ENCODE results near the gene TGM2. TPM values are rescaled to one million over a fixed set of nuclear protein-coding genes. Genes with fewer than 3 reads are reported as not detected.
A peak's percentile ranks its signal among the peaks of the same experiment; 100 is the strongest.

TGM2 gene
- total and polyA plus RNA-seq, 9 of the 15 experiments (the other 6 are each of a cell fraction or from before 2014, with no cell fraction given): 5.5 to 78.5 (median 37.6) TPM

DNA sequence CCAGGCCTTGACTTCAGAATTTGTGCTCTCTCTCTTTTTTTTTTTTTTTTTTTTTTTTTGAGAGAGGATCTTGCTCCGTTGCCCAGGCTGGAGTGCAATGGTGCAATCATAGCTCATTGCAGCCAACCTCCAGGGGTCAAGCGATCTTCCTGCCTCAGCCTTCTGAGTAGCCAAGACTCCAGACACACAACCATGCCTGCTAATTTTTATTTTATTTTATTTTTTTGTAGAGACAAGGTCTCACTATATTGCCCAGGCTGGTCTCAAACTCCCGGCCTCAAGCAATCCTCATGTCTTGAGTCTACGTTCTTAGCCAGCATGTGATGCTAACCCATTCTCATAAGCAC is 19.4 kb downstream of the TGM2 start:
- CTCF ChIA-PET (ENCODE audit: low intra/inter-chr PET ratio): no interaction called here
- 97% methylated on average over 3 of the region's 4 CpGs for WGBS (ENCODE audit: insufficient coverage, low coverage, missing lambda C conversion rate)

DNA sequence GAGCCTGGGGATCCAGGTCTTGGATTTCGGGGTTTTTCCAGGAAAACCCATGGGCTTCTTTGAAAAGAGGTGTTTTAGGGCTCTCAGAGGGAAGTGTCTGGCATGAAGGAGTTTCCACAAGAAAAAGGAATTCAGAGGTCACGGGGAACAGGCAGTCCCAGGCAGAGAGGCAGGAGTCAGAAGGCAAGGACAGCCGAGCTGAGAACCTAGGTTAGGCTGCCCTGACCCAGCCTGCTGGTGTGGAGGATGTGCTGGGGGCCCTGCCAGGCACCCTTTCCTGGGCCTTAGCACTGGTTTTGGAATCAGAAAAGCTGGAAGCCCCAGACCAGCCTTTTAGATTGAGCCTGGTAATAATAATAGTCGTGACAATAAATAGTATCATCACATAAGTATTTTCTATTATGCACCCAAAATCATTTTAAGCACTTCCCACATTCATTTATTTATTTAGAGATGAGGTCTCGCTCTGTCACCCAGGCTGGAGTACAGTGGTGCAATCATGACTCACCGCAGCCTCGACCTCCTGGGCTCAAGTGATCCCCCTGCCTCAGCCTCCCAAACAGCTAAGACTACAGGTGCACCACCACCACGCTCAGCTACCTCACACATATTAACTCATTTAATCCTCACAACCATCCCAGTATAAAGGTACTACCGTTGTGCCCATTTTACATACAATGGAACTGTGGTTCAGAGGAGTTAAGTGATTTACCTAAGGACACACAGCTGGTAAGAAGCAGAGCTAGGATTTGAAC is 19.9 kb downstream of the TGM2 start:
- no TSS peak for BruUV-seq (replicated peaks)
- no peak for DNase-seq (ENCODE audit: extremely low read depth in 1 of 4, low spot score in 3 of 4)
- Histone ChIP-seq H3K36me3 (ENCODE audit: control insufficient read depth, insufficient read depth, low read length) (peaks cover 72% of the 10 kb centered on the region), H3K4me3 (no peak overlapping the region), H3K27me3 (ENCODE audit: control insufficient read depth in 2 of 2, insufficient read depth in 2 of 2, low read length in 2 of 2) (no peaks in the 10 kb centered on the region), H4K20me1 (replicated peaks; ENCODE audit: control insufficient read depth, insufficient read depth, low read length) (no peaks in the 10 kb centered on the region), H3K79me2 (ENCODE audit: control insufficient read depth, insufficient read depth, low read length) (no peaks in the 10 kb centered on the region), H3K9me1 (ENCODE audit: control insufficient read depth, insufficient read depth, low read length) (no peaks in the 10 kb centered on the region), H2AFZ (ENCODE audit: low read depth, low read length) (no peak overlapping the region), H3K4me1 (replicated peaks in 1 of 2; ENCODE audit: control insufficient read depth in 2 of 2, insufficient read depth in 2 of 2, low read length in 2 of 2) (peaks cover 26 to 36% of the 10 kb centered on the region in 2 experiments), H3K9ac (ENCODE audit: insufficient read depth in 1 of 2, low read depth in 2 of 2, low read length in 2 of 2) (peak overlapping the region in 1 of 2 experiments; percentile 74; a peak in 1 of 4 replicates), H3K27ac (ENCODE audit: extremely low read depth, low read depth, low read length) (no peak overlapping the region), H3K9me3 (replicated peaks; ENCODE audit: control insufficient read depth, insufficient read depth, low read depth, low read length) (no peaks in the 10 kb centered on the region), H3K4me2 (ENCODE audit: insufficient read depth, low read length) (no peak overlapping the region)
- no peak for ATAC-seq
- in situ Hi-C loops (cut with MboI) (no loop called here), intact Hi-C loops (cut with micrococcal nuclease) (no loop called here)
- CTCF ChIA-PET (ENCODE audit: low intra/inter-chr PET ratio): no interaction called here
- WGBS (ENCODE audit: insufficient coverage, low coverage, missing lambda C conversion rate): 79% methylated on average over 9 of the region's 9 CpGs
- POLR2A ChIA-PET: interaction anchor here (0.6 to 1.4 kb wide), 5 partner anchors 9 to 1906 kb away, joined by 3 to 4 read pairs (median 3); no protein-coding TSS in a partner anchor
- peak; percentile 42 for FAIRE-seq
- TF ChIP-seq ZFP36 (IDR thresholded peaks at IDR 0.05; ENCODE audit: low read depth, low read length, partially characterized antibody): peak; percentile 77
- TF ChIP-seq, protein P1, sequence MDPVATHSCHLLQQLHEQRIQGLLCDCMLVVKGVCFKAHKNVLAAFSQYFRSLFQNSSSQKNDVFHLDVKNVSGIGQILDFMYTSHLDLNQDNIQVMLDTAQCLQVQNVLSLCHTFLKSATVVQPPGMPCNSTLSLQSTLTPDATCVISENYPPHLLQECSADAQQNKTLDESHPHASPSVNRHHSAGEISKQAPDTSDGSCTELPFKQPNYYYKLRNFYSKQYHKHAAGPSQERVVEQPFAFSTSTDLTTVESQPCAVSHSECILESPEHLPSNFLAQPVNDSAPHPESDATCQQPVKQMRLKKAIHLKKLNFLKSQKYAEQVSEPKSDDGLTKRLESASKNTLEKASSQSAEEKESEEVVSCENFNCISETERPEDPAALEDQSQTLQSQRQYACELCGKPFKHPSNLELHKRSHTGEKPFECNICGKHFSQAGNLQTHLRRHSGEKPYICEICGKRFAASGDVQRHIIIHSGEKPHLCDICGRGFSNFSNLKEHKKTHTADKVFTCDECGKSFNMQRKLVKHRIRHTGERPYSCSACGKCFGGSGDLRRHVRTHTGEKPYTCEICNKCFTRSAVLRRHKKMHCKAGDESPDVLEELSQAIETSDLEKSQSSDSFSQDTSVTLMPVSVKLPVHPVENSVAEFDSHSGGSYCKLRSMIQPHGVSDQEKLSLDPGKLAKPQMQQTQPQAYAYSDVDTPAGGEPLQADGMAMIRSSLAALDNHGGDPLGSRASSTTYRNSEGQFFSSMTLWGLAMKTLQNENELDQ (CRISPR knock-in tag; IDR thresholded peaks at IDR 0.05; ENCODE audit: borderline replicate concordance): no peak
- TF ChIP-seq, protein P2, sequence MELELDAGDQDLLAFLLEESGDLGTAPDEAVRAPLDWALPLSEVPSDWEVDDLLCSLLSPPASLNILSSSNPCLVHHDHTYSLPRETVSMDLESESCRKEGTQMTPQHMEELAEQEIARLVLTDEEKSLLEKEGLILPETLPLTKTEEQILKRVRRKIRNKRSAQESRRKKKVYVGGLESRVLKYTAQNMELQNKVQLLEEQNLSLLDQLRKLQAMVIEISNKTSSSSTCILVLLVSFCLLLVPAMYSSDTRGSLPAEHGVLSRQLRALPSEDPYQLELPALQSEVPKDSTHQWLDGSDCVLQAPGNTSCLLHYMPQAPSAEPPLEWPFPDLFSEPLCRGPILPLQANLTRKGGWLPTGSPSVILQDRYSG (tag; conservative IDR thresholded peaks at IDR 0.05; ENCODE audit: low read depth): no peak
- TF ChIP-seq SMARCA5 (IDR thresholded peaks at IDR 0.05): peak; percentile 85
- TF ChIP-seq, protein P3, sequence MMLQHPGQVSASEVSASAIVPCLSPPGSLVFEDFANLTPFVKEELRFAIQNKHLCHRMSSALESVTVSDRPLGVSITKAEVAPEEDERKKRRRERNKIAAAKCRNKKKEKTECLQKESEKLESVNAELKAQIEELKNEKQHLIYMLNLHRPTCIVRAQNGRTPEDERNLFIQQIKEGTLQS (IDR thresholded peaks at IDR 0.05): peak; percentile 47; the same call in 1 of the 2 replicates
- TF ChIP-seq, protein P3 (CRISPR knock-in tag; conservative IDR thresholded peaks at IDR 0.05): no peak
- no peak for TF ChIP-seq CC2D1A (IDR thresholded peaks at IDR 0.05)
- TF ChIP-seq TRIM24 (IDR thresholded peaks at IDR 0.05): no peak
- TF ChIP-seq RBM25 (IDR thresholded peaks at IDR 0.05; ENCODE audit: low read depth, low read length, severe bottlenecking): peak; percentile 92
- no peak for TF ChIP-seq NR2F6 (CRISPR knock-in tag; IDR thresholded peaks at IDR 0.05)

More for the DNA sequence above, 19.4 kb downstream of the TGM2 start:
- TF ChIP-seq NR2C2 (CRISPR knock-in tag; IDR thresholded peaks at IDR 0.05) (no peak), NR2C2 (tag; IDR thresholded peaks at IDR 0.05) (no peak), ADNP (tag; IDR thresholded peaks at IDR 0.05) (peak; percentile 80), HDAC2 (IDR thresholded peaks at IDR 0.05) (0 out of 2 replicates have a peak, but pooled peaks have one; percentile 2), ZNF121 (CRISPR knock-in tag; conservative IDR thresholded peaks at IDR 0.05) (peak; percentile 89)
- H2AFZ ChIP-seq (ENCODE audit: low read depth, low read length): no peak overlapping the region
- intact Hi-C loops (cut with micrococcal nuclease) (no loop called here), in situ Hi-C loops (cut with MboI) (no loop called here)
- H3K36me3 ChIP-seq (ENCODE audit: control insufficient read depth, insufficient read depth, low read length): peaks cover 73% of the 10 kb centered on the region
- H3K27me3 ChIP-seq (ENCODE audit: control insufficient read depth in 2 of 2, insufficient read depth in 2 of 2, low read length in 2 of 2): no peaks in the 10 kb centered on the region
- H3K27ac ChIP-seq (ENCODE audit: extremely low read depth, low read depth, low read length): no peak overlapping the region
- no peaks in the 10 kb centered on the region for H3K9me1 ChIP-seq (ENCODE audit: control insufficient read depth, insufficient read depth, low read length)
- FAIRE-seq (no peak), DNase-seq (ENCODE audit: extremely low read depth in 1 of 4, low spot score in 3 of 4) (no peak), ATAC-seq (no peak)
- no peaks in the 10 kb centered on the region for H3K79me2 ChIP-seq (ENCODE audit: control insufficient read depth, insufficient read depth, low read length)
- H4K20me1 ChIP-seq (replicated peaks; ENCODE audit: control insufficient read depth, insufficient read depth, low read length): no peaks in the 10 kb centered on the region
- no peak overlapping the region for H3K4me2 ChIP-seq (ENCODE audit: insufficient read depth, low read length)
- BruUV-seq (replicated peaks): no TSS peak
- no peak overlapping the region for H3K4me3 ChIP-seq
- POLR2A ChIA-PET: no interaction called here
- H3K9me3 ChIP-seq (replicated peaks; ENCODE audit: control insufficient read depth, insufficient read depth, low read depth, low read length): no peaks in the 10 kb centered on the region
- H3K9ac ChIP-seq (ENCODE audit: insufficient read depth in 1 of 2, low read depth in 2 of 2, low read length in 2 of 2): no peak overlapping the region
- peaks cover 26 to 36% of the 10 kb centered on the region in 2 experiments for H3K4me1 ChIP-seq (replicated peaks in 1 of 2; ENCODE audit: control insufficient read depth in 2 of 2, insufficient read depth in 2 of 2, low read length in 2 of 2)
